Caco-2 (cell line): ENCODE measurements around the gene URAD. TPM values are rescaled to one million over a fixed set of nuclear protein-coding genes. Genes with fewer than 3 reads are reported as not detected.

Experiments
- BruUV-seq: library from RNA; stranded (reverse); fragments of 400-500 nt; replicated peaks from 2 replicates; lab custom pipeline; 2021; lab: Mats Ljungman, UMichigan
- CTCF ChIA-PET: fragments of 300-600 bp; sonication (Branson Sonifier 250); formaldehyde crosslinking; loops from one replicate; lab custom pipeline; 2022; ENCODE audit warnings: antibody characterized with exemption; lab: Charles Lee
- POLR2A ChIA-PET: fragments of 300-600 bp; sonication (Branson Sonifier 250); formaldehyde crosslinking; loops from one replicate; lab custom pipeline; 2022; ENCODE audit warnings: antibody characterized with exemption; lab: Charles Lee
- DNase-seq, 2 experiments: peaks; one replicate each; pipeline versions ENCODE4 v3.0.0 to v3.0.0-alpha.2; 2020 to 2022
- H3K27me3 ChIP-seq: replicated peaks from 2 replicates; pipeline ENCODE4 v1.6.0; 2011; ENCODE audit warnings: low read length; ENCODE audit not compliant: control insufficient read depth, insufficient read depth
- H3K36me3 ChIP-seq: 2 replicates; pipeline ENCODE4 v1.5.1; 2011; ENCODE audit warnings: low read length; ENCODE audit not compliant: control insufficient read depth, insufficient read depth
- H3K4me1 ChIP-seq: fragments of 250-450 bp; sonication (Bioruptor Pico); 2 replicates; pipeline ENCODE4 v1.5.1; 2020; ENCODE audit warnings: mild to moderate bottlenecking
- H3K4me3 ChIP-seq: 2 replicates; pipeline ENCODE4 v1.5.1; 2011; ENCODE audit warnings: low read depth, mild to moderate bottlenecking, control low read depth, low read length
- H3K9me3 ChIP-seq: fragments of 250-450 bp; sonication (Bioruptor Pico); 2 replicates; pipeline ENCODE4 v1.5.1; 2020; ENCODE audit warnings: mild to moderate bottlenecking, moderate library complexity
- H3K27ac Mint-ChIP-seq: one replicate; pipeline ENCODE4 v1.8.0; 2022; ENCODE audit warnings: mixed read lengths; ENCODE audit not compliant: unreplicated experiment
- H3K27me3 Mint-ChIP-seq: one replicate; pipeline ENCODE4 v1.8.0; 2022; ENCODE audit warnings: mixed read lengths; ENCODE audit not compliant: insufficient read depth, unreplicated experiment
- H3K36me3 Mint-ChIP-seq: one replicate; pipeline ENCODE4 v1.8.0; 2022; ENCODE audit warnings: mild to moderate bottlenecking, mixed read lengths; ENCODE audit not compliant: insufficient read depth, unreplicated experiment
- H3K4me1 Mint-ChIP-seq: one replicate; pipeline ENCODE4 v1.8.0; 2022; ENCODE audit warnings: low read depth, mixed read lengths; ENCODE audit not compliant: unreplicated experiment
- H3K4me3 Mint-ChIP-seq: one replicate; pipeline ENCODE4 v1.8.0; 2022; ENCODE audit warnings: mild to moderate bottlenecking, moderate library complexity, mixed read lengths; ENCODE audit not compliant: unreplicated experiment
- H3K9me3 Mint-ChIP-seq: one replicate; pipeline ENCODE4 v1.8.0; 2022; ENCODE audit warnings: mixed read lengths; ENCODE audit not compliant: unreplicated experiment
- intact Hi-C: fragments of 100-400 bp; cut with micrococcal nuclease; formaldehyde crosslinking; loops from one replicate; pipeline ENCODE4 v1.10.0; 2022; ENCODE audit not compliant: unreplicated experiment
- total RNA-seq: library from RNA; stranded (reverse); gene quantifications from 2 replicates; pipeline ENCODE4 v1.2.3, GENCODE V29; 2022
- TF ChIP-seq, protein P1 (sequence below), 2 experiments: fragments of 200-600 bp in 1 of 2; IDR thresholded peaks; 1 replicate in 1 of 2; 2 replicates in 1 of 2; pipeline versions ENCODE4 v1.5.1 to v1.8.0; 2011 to 2022; ENCODE audit warnings: antibody characterized with exemption in 1 of 2, control low read depth in 1 of 2, inconsistent platforms in 1 of 2, low read depth in 1 of 2, low read length in 1 of 2, mild to moderate bottlenecking in 1 of 2, moderate library complexity in 1 of 2; ENCODE audit not compliant: insufficient read depth in 1 of 2, severe bottlenecking in 1 of 2, unreplicated experiment in 1 of 2

The URAD gene
- total RNA-seq, 1 experiment from 2014 or later: 5.2 TPM

DNA sequence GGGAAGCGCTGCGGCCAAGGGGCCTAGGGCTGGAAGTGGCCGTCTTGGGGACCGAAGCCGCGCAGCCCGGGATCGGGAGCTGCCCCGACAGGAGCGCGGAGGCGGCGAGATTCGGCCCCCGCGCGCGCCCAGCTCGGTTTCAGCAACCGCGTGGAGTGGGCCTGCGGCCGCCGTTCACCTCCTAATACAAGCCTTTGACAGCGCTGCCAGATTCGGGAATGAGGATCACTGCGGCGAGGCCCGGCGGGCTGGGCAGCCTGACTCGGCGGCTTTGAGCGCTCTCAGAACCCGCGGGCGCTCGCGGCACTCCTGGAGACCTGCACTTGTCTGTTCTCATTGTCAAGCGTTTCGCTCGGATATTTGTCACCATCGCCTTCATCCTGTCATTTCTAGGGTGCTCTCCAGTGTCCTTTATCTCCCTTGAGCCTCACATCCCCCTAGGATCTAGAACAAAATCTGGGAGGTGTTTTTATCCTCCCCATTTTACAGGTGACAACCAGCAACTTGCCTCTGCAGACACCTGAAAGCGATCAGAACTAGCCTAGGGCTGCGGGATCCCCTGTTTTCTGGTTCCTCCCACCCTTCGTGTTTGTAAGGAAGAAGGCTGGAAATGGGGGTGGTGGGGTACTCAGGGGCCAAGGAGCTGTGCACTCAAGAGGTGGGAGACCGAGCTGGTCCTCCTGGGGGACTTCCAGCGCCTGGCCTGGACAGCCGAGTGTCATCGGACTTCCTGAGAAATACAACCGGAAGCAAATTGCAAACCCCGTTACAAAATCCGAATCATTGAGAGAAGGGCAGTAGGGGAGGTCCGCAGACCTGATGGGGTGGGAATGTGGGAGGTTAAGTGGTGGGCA is 17.9 kb downstream of the URAD start:
- H3K4me1 ChIP-seq: peaks cover 30% of the 10 kb centered on the region
- intact Hi-C loops: no loop called here

DNA sequence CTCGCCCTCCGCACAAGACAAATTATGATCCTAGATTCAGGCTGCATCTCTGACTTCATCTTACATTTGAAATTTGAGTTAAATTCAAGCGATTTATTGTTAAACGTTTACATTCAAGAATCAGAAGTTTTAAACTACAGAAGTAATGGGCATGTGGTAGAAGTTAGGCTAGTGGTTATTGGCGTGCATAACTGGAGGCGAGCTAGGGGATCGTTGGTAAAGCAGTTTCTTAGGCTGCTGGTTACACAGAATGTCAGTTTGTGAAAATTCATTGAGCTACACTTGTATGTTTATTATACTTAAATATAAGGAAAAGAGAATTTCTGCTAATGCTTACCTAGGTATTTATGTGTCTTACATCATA is 18.6 kb downstream of the URAD start:
- H3K4me1 ChIP-seq: peaks cover 36% of the 10 kb centered on the region
- H3K27me3 Mint-ChIP-seq: no peaks in the 10 kb centered on the region
- peak overlapping the region; percentile 96; the same call in 1 of the 2 replicates for H3K4me3 ChIP-seq
- DNase-seq: no peak
- peaks cover 3% of the 10 kb centered on the region; the same call in 1 of the 2 replicates for H3K36me3 ChIP-seq
- no peaks in the 10 kb centered on the region for H3K9me3 ChIP-seq
- H3K27ac Mint-ChIP-seq: peak overlapping the region; percentile 65
- no peaks in the 10 kb centered on the region for H3K27me3 ChIP-seq
- peaks cover 10% of the 10 kb centered on the region for H3K4me1 Mint-ChIP-seq
- peak overlapping the region; percentile 99 for H3K4me3 Mint-ChIP-seq
- intact Hi-C loops: loop anchor here (1.0 to 5.0 kb wide), 5 partner anchors 8 to 1013 kb away; partner anchors contain the start of genes LNX2, MTIF3 and POLR1D
- POLR2A ChIA-PET: interaction anchor here (1.3 to 2.0 kb wide), 4 partner anchors 8 to 13 kb away, joined by 5 to 16 read pairs (median 12); no protein-coding TSS in a partner anchor
- peaks cover 45% of the 10 kb centered on the region for H3K36me3 Mint-ChIP-seq
- no TSS peak for BruUV-seq
- TF ChIP-seq, protein P1, sequence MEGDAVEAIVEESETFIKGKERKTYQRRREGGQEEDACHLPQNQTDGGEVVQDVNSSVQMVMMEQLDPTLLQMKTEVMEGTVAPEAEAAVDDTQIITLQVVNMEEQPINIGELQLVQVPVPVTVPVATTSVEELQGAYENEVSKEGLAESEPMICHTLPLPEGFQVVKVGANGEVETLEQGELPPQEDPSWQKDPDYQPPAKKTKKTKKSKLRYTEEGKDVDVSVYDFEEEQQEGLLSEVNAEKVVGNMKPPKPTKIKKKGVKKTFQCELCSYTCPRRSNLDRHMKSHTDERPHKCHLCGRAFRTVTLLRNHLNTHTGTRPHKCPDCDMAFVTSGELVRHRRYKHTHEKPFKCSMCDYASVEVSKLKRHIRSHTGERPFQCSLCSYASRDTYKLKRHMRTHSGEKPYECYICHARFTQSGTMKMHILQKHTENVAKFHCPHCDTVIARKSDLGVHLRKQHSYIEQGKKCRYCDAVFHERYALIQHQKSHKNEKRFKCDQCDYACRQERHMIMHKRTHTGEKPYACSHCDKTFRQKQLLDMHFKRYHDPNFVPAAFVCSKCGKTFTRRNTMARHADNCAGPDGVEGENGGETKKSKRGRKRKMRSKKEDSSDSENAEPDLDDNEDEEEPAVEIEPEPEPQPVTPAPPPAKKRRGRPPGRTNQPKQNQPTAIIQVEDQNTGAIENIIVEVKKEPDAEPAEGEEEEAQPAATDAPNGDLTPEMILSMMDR (IDR thresholded peaks at IDR 0.05; ENCODE audit: insufficient read depth in 1 of 2, low read depth in 1 of 2, low read length in 1 of 2, severe bottlenecking in 1 of 2, unreplicated experiment in 1 of 2): no peak
- no peaks in the 10 kb centered on the region for H3K9me3 Mint-ChIP-seq
- CTCF ChIA-PET: interaction anchor here (0.7 to 4.6 kb wide), 7 partner anchors 8 to 566 kb away, joined by 3 to 41 read pairs (median 6); no protein-coding TSS in a partner anchor

More for the DNA sequence above, 17.9 kb downstream of the URAD start:
- CTCF ChIA-PET: interaction anchor here (1.6 to 2.6 kb wide), 4 partner anchors 7 to 144 kb away, joined by 6 to 10 read pairs (median 6); no protein-coding TSS in a partner anchor
- H3K27me3 Mint-ChIP-seq: no peaks in the 10 kb centered on the region
- no TSS peak for BruUV-seq
- no peak for DNase-seq
- peak overlapping the region; percentile 53 for H3K27ac Mint-ChIP-seq
- Histone ChIP-seq H3K36me3 (peaks cover 3% of the 10 kb centered on the region; the same call in 1 of the 2 replicates), H3K4me3 (no peak overlapping the region), H3K27me3 (no peaks in the 10 kb centered on the region), H3K9me3 (no peaks in the 10 kb centered on the region)
- POLR2A ChIA-PET: interaction anchor here (2.0 kb wide), 1 partner anchor 10 kb away, joined by 16 read pairs; no protein-coding TSS in a partner anchor
- no peak overlapping the region for H3K4me3 Mint-ChIP-seq
- TF ChIP-seq, protein P1 (IDR thresholded peaks at IDR 0.05; ENCODE audit: insufficient read depth in 1 of 2, low read depth in 1 of 2, low read length in 1 of 2, severe bottlenecking in 1 of 2, unreplicated experiment in 1 of 2): no peak
- H3K9me3 Mint-ChIP-seq: no peaks in the 10 kb centered on the region
- peaks cover 10% of the 10 kb centered on the region for H3K4me1 Mint-ChIP-seq
- peaks cover 41% of the 10 kb centered on the region for H3K36me3 Mint-ChIP-seq
